ENCODE results near the gene SLC6A8.
"Not testable (repeated sequence)": the region's sequence is repeated elsewhere in the genome, so short reads cannot be mapped to it uniquely, and the experiment has no call there.

The SLC6A8 gene

DNA sequence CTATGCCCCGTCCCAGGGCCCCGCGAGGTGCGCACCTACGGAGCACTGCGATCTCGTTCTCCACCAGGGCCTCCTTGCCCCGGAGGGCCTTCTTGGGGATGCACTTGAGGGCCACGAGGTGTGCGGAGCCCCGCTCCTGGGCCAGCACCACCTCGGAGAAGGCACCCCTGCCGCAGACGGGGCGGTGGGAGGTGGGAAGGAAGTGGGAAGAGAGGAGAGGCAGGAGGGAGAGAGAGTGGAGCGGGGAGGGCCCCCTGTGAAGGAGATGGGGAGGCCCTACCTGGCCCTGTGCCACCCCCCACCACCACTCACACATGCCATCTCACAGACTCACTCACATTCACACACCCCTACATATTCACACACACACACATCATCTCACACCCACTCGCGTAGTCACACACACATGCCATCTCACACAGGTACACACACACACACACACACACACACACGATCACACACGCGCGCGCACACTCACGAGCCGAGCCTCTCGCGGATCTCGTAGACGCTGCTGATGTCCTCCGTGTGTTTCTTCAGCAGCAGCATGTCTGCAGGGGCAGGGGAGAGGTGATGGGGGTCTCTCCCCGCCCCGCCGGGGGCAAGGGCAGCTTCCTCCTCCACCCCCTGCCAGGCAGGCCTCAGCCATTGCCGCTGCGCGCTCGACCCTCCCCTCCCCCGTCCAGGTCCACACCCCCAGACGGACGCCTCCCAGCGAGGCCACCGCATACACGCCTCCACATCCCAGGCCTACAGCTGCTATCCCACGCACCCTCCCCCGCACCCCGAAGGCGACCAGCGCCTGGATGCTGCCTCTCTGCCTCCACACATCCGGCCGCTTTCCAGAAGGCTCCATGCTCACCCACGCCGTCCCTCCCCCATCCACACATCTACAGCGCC lies 14.9 kb upstream of the SLC6A8 start:
- no peak for DNase-seq (ENCODE audit: low spot score)

GRCh38 chrX:153673428-153674218 lies 14.1 kb upstream of the SLC6A8 start, which contains the start of gene PNCK:
PNCK (minus strand) TSS chrX:153673813; CDS start chrX:153673076, 737 bp downstream.
- no peak for DNase-seq (ENCODE audit: low spot score)

GRCh38 chrX:153674219-153674851 lies 13.4 kb upstream of the SLC6A8 start:
- DNase-seq (ENCODE audit: low spot score) = no peak

- DNase-seq (ENCODE audit: low spot score) = no peak
These were observed 6.6 kb upstream of the SLC6A8 start for GRCh38 chrX:153681175-153681574.

- not testable (repeated sequence) for DNase-seq (ENCODE audit: low spot score)
These were observed 4.2 kb upstream of the SLC6A8 start for GRCh38 chrX:153683486-153683885.

- no peak for DNase-seq (ENCODE audit: low spot score)
These were observed 3.1 kb upstream of the SLC6A8 start for GRCh38 chrX:153684467-153685155.

DNA sequence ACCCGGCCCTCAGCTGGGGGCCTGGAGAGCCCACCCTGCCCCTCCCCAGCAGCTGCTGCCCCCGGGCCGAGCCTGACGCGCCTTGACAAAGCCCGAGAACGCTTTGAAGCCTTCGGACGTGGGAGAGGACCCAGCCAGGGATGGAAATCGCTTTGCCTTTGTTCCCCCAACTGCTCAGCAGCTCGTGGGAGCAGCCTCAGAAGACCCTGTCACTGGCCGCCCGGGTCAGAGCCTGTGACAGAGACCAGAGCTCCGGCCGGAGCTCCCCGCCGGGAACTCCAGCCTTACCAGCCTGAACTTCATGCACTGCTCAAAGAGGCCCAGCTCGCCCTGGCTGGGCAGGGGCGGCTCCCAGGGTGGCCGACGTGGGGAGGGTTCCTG lies 2.6 kb upstream of the SLC6A8 start:
- DNase-seq (ENCODE audit: low spot score) = no peak

- no peak for DNase-seq (ENCODE audit: low spot score)
These were observed 1.7 kb upstream of the SLC6A8 start for GRCh38 chrX:153685751-153686696.

GRCh38 chrX:153686711-153687110 lies 1.0 kb upstream of the SLC6A8 start:
- no peak for DNase-seq (ENCODE audit: low spot score)

DNA sequence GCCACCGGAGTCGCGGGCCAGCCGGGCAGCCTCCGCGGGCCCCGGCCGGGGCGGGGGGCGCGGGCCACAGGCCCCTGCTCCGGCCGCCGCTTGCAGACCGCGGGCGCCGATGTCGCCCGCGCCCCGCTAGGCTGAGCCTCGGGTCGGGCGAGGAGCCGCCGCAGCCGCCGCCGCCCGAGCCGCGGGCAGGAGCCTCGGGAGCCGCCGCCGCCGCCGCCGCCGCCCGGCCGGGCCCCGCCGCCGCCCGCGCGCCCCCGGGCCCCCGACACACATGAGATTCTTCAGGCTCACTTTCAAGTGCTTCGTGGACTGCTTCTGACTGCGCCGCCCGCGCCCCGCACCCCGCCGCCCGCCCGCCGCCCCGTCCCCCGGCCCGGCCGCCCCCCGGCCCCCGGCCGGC lies 345 bp downstream of the SLC6A8 start:
- DNase-seq (ENCODE audit: low spot score) = no peak

DNA sequence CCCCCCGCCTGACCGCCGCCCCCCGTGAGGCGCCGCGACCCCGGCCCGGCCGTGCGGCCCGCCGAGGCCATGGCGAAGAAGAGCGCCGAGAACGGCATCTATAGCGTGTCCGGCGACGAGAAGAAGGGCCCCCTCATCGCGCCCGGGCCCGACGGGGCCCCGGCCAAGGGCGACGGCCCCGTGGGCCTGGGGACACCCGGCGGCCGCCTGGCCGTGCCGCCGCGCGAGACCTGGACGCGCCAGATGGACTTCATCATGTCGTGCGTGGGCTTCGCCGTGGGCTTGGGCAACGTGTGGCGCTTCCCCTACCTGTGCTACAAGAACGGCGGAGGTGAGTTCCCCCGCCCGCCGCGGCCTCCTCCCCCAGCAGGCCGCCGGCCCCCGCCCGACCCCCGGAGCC lies 780 bp downstream of the SLC6A8 start:
- DNase-seq (ENCODE audit: low spot score) = no peak

DNA sequence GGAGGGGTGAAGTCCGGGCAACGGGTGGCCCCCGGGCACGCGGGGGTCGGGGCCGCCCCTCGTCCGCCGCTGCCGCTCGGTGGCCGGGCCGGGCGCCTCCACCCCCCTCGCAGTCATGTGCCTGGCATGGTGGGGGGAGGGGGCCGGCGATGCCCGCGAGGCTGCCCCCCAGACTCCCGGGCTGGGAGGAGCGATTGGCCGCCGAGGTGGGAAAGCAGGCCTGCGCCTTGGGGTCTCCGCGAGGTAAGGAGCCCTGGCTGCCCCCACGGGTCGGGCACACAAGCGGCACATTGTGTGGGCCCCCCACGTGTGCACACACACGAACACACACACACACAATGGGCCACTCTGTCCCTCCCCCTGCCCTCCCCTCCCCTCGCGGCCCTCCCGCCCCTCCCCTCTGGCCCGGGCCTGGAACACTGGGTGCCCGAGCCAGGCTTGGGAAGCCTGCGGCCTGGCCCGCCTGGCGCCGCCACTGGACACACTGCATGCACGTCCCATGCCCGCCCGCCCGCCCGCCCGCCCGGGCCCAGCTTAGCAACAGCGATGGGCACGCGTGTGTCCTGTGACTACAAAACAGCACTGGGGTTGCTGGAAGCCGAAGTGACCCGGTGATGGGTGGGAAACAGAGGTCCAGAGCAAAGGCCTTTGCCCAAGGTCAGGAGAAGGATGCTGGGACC lies 1.3 kb downstream of the SLC6A8 start:
- DNase-seq (ENCODE audit: low spot score) = peak; percentile 55

DNA sequence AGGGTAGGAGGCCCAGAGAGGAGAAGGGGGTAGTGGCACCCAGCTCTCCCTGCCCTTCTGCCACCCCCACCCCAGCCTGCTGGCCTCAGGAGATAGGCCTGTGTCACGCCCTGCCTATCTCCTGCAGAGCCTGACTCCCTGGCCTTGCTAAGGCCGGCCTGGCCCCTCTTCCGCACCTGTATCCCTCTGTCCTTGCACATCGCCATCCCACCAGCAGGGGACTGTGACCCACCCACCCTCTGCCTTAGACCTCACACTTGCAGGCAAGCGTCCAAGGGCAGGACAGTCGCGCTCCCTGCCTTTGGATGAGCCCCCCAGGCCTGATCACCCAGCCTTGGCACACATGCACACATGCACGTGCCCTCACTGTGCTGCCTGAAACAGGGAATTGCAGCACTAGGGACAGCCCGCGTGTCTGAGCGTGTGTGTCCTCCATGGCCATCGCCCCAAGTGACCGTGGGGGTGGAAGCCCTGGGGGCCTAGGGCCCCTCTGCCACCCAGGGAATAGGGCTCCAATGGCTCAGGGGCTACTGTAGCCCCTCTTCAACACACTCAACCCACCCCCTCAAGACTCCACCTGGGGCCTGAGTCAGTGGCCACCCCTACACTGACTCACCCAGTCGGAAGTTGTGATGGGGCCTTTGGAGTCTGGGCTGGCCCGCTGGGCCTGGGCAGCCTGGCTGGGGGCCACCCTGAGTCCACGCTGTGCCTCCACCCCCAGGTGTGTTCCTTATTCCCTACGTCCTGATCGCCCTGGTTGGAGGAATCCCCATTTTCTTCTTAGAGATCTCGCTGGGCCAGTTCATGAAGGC lies 2.1 kb downstream of the SLC6A8 start:
- DNase-seq (ENCODE audit: low spot score) = no peak

GRCh38 chrX:153690466-153690865 lies 2.7 kb downstream of the SLC6A8 start:
- no peak for DNase-seq (ENCODE audit: low spot score)

GRCh38 chrX:153691032-153691827 lies 3.5 kb downstream of the SLC6A8 start:
- not testable (repeated sequence) for DNase-seq (ENCODE audit: low spot score)

DNA sequence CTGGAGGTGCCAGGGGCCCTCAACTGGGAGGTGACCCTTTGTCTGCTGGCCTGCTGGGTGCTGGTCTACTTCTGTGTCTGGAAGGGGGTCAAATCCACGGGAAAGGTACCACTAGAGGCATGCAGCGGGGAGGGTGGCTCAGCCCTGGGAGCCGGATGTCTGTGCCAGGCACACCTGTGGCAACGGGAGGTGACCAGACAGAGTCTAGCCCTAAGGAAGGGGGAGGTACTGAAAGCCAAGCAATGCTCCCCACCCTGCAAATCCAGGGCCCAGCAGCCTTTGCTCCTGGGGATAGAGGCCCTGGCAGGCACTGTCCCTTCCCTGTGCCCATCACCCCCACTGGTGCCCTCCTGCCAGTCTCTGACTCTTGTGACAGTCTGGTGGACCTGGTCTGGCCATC lies 4.3 kb downstream of the SLC6A8 start:
- DNase-seq (ENCODE audit: low spot score) = no peak

DNA sequence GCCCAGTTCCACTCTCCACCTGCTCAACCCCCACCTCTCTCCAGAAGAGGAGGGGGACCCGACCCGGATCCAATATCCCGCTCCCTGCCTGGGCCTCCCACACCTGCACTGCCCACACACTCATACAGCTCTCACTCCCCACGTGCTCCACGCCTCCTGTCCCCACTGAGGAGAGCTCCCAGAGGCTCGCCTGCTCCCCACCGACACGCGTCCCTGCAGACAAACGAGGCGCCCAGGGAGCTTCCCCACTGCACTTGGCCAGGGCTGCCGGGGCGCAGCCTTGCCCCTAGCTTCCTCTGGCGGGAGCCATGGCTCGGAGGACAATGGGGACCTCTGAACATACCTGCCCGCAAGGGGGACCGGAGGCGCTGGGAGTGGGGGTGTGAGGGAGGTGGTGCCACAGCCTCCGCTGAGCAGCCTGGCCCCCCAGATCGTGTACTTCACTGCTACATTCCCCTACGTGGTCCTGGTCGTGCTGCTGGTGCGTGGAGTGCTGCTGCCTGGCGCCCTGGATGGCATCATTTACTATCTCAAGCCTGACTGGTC lies 5.0 kb downstream of the SLC6A8 start:
- DNase-seq (ENCODE audit: low spot score) = no peak

All from pons (tissue), 1 donor.